CD4-positive, alpha-beta T cell (primary cell): ENCODE data around the gene DPH7. TPM values are rescaled to one million over a fixed set of nuclear protein-coding genes. Genes with fewer than 3 reads are reported as not detected.

ENCODE experiments used
- ATAC-seq: fragments of 200-7000 bp; cut with Tn5 transposase; one replicate; pipeline ENCODE4 v1.10.0; 2022; ENCODE audit warnings: mild to moderate bottlenecking; ENCODE audit not compliant: poor library complexity
- CTCF ChIA-PET: fragments of 350-600 bp; sonication (Branson Sonifier 250); formaldehyde crosslinking; loops from one replicate; lab custom pipeline; 2021; ENCODE audit warnings: antibody characterized with exemption, inconsistent platforms; lab: Charles Lee
- POLR2A ChIA-PET: fragments of 350-600 bp; sonication (Branson Sonifier 250); formaldehyde crosslinking; loops from one replicate; lab custom pipeline; 2021; ENCODE audit warnings: antibody characterized with exemption, inconsistent platforms; lab: Charles Lee
- DNase-seq, 14 experiments: peaks; one replicate each; pipeline ENCODE4 v3.0.0-alpha.2; 2013 to 2020; ENCODE audit warnings: mixed read lengths in 2 of 14
- H3K27ac ChIP-seq, 2 donors: one replicate each; pipeline versions ENCODE4 v1.5.1 to v1.7.0; 2013; ENCODE audit warnings: low read length in 2 of 2, low read depth in 1 of 2, mild to moderate bottlenecking in 1 of 2
- H3K27me3 ChIP-seq, 2 experiments: 1 replicate in 1 of 2; 2 replicates in 1 of 2; pipeline versions ENCODE4 v1.6.1 to v1.7.0; 2013; ENCODE audit warnings: low read length in 2 of 2, control low read depth in 1 of 2, mild to moderate bottlenecking in 1 of 2, moderate library complexity in 1 of 2; ENCODE audit not compliant: insufficient read depth in 2 of 2, control insufficient read depth in 1 of 2
- H3K36me3 ChIP-seq: one replicate; pipeline ENCODE4 v1.6.1; 2013; ENCODE audit warnings: low read length, control low read depth; ENCODE audit not compliant: insufficient read depth
- H3K4me1 ChIP-seq: one replicate; pipeline ENCODE4 v1.6.1; 2013; ENCODE audit warnings: low read length, control low read depth; ENCODE audit not compliant: insufficient read depth
- H3K4me3 ChIP-seq: one replicate; pipeline ENCODE4 v1.5.1; 2013; ENCODE audit warnings: mild to moderate bottlenecking, low read length, moderate library complexity
- H3K9me3 ChIP-seq, 2 experiments: 1 replicate in 1 of 2; 2 replicates in 1 of 2; pipeline versions ENCODE4 v1.6.1 to v1.7.0; 2013; ENCODE audit warnings: low read length in 2 of 2, mild to moderate bottlenecking in 2 of 2, control low read depth in 1 of 2, moderate library complexity in 1 of 2; ENCODE audit not compliant: control insufficient read depth in 1 of 2, insufficient read depth in 1 of 2
- H3K27ac Mint-ChIP-seq: one replicate; pipeline ENCODE4 v1.8.0; 2020; ENCODE audit warnings: mixed read lengths
- H3K27me3 Mint-ChIP-seq: one replicate; pipeline ENCODE4 v1.8.0; 2021; ENCODE audit warnings: mixed read lengths
- H3K36me3 Mint-ChIP-seq: one replicate; pipeline ENCODE4 v1.8.0; 2021; ENCODE audit warnings: low read depth, mixed read lengths
- H3K4me1 Mint-ChIP-seq: one replicate; pipeline ENCODE4 v1.8.0; 2021; ENCODE audit warnings: low read depth, mixed read lengths
- H3K4me3 Mint-ChIP-seq: one replicate; pipeline ENCODE4 v1.8.0; 2020; ENCODE audit warnings: mild to moderate bottlenecking, mixed read lengths
- H3K9me3 Mint-ChIP-seq: one replicate; pipeline ENCODE4 v1.8.0; 2020; ENCODE audit warnings: mixed read lengths
- intact Hi-C, 2 experiments: fragments of 100-400 bp; cut with DNase I in 1 of 2; cut with micrococcal nuclease in 1 of 2; formaldehyde crosslinking; loops; one replicate each; pipeline versions ENCODE4 v1.15.1 to v1.9.0; 2023 to 2025; cut with DNase I, micrococcal nuclease
- total RNA-seq, 174 experiments: library from RNA in 2 of 174; stranded (reverse) in 2 of 174; gene quantifications; one replicate each; pipeline ENCODE4 v1.2.3 and lab custom pipeline; 2021 to 2026
- TF ChIP-seq, protein P1 (sequence below): fragments of 200-600 bp; IDR thresholded peaks from one replicate; pipeline ENCODE4 v1.8.0; 2022; ENCODE audit warnings: antibody characterized with exemption, mild to moderate bottlenecking

The DPH7 gene
- total RNA-seq, 2 experiments from 2014 or later = 36.4 to 36.8 TPM

DNA sequence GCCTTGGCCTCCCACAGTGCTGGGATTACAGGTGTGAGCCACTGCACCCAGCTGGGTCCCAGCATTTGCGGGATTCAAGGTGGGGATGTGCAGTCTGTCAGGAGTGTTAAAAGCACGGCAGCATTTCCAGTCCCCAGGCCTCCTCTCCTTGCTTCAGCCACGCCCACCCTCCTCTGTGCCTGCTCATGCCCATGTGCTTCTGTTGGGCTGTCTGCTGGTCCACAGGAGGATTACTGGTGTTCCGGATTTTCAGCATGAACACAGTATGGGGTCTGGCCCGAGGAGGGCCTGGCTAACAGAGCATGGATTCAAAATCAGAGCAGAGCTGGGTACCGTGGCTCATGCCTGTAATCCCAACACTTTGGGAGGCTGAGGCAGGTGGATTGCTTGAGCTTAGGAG is 32.2 kb upstream of the DPH7 start:
- ChIA-PET CTCF (interaction anchor here (1.8 kb wide), 1 partner anchor 18 kb away, joined by 3 read pairs; no protein-coding TSS in a partner anchor), POLR2A (no interaction called here)
- TF ChIP-seq, protein P1, sequence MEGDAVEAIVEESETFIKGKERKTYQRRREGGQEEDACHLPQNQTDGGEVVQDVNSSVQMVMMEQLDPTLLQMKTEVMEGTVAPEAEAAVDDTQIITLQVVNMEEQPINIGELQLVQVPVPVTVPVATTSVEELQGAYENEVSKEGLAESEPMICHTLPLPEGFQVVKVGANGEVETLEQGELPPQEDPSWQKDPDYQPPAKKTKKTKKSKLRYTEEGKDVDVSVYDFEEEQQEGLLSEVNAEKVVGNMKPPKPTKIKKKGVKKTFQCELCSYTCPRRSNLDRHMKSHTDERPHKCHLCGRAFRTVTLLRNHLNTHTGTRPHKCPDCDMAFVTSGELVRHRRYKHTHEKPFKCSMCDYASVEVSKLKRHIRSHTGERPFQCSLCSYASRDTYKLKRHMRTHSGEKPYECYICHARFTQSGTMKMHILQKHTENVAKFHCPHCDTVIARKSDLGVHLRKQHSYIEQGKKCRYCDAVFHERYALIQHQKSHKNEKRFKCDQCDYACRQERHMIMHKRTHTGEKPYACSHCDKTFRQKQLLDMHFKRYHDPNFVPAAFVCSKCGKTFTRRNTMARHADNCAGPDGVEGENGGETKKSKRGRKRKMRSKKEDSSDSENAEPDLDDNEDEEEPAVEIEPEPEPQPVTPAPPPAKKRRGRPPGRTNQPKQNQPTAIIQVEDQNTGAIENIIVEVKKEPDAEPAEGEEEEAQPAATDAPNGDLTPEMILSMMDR = no peak
- Mint-ChIP-seq H3K27ac (peak overlapping the region; percentile 53), H3K27me3 (no peaks in the 10 kb centered on the region), H3K4me1 (peaks cover 18% of the 10 kb centered on the region), H3K4me3 (no peak overlapping the region), H3K36me3 (peaks cover 4% of the 10 kb centered on the region), H3K9me3 (no peaks in the 10 kb centered on the region)
- Histone ChIP-seq H3K9me3 (no peaks in the 10 kb centered on the region), H3K27me3 (no peaks in the 10 kb centered on the region), H3K4me3 (no peak overlapping the region), H3K27ac (no peak overlapping the region), H3K4me1 (peaks cover 46% of the 10 kb centered on the region), H3K36me3 (peaks cover 35% of the 10 kb centered on the region)
- ATAC-seq (no peak), DNase-seq (no peak)
- intact Hi-C loops = loop anchor here in 1 of 2 experiments (10.0 kb wide), 1 partner anchor 1646 kb away; the partner anchor contains the start of gene UBAC1

DNA sequence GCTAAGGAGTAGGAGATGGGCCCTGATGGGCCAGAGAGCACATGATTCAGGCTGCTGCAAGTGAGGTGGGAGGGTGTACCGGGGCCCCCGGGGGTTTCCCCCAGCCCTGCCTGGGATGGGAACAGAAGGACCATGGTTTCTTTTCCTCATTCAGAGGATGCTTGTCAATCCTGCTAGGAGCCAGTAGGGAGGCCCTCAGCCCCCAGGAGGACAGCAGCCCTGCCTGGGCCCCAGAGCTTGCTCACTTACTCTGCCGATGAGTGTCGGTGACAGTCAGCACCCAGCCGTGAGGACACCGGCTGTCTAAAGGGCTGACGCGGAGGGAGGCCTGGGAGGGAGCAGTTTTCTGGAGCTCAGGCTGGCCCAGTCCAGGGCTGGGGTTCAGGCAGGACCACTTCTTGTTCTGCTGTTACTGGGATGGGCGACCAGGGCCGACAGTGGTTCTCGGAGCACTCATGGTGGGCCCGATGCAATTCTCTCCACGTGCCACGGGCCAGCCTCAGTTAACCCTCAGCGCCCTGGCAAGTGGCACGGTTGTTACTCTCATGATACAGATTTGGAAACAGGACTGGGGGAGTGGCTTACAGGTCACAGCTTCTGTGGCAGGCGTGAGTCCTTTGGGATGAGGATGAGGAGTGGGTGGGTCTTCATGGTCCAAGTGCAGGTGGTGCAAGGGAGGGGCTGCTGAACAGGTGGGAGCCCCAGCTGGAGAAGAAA is 28.6 kb upstream of the DPH7 start:
- H3K4me3 ChIP-seq = peak overlapping the region; percentile 58
- H3K9me3 ChIP-seq = no peaks in the 10 kb centered on the region
- Mint-ChIP-seq H3K27ac (peak overlapping the region; percentile 47), H3K27me3 (no peaks in the 10 kb centered on the region), H3K4me3 (peak overlapping the region; percentile 88), H3K9me3 (no peaks in the 10 kb centered on the region), H3K4me1 (peaks cover 27% of the 10 kb centered on the region), H3K36me3 (no peaks in the 10 kb centered on the region)
- POLR2A ChIA-PET = no interaction called here
- DNase-seq (peak in 1 of 14 experiments; percentile 57), ATAC-seq (no peak)
- CTCF ChIA-PET = no interaction called here
- H3K27ac ChIP-seq = no peak overlapping the region
- intact Hi-C loops = loop anchor here in 1 of 2 experiments (5.0 to 10.0 kb wide), 3 partner anchors 150 to 512 kb away; partner anchors contain the start of genes EXD3, NOXA1 and NSMF
- no peaks in the 10 kb centered on the region for H3K27me3 ChIP-seq
- H3K36me3 ChIP-seq = peaks cover 4% of the 10 kb centered on the region
- TF ChIP-seq, protein P1 = no peak
- H3K4me1 ChIP-seq = peaks cover 44% of the 10 kb centered on the region

- no peaks in the 10 kb centered on the region for H3K9me3 Mint-ChIP-seq
- TF ChIP-seq, protein P1 = no peak
- ChIA-PET CTCF (no interaction called here), POLR2A (no interaction called here)
- DNase-seq (peak in 1 of 14 experiments; percentile 51), ATAC-seq (no peak)
- H3K27ac Mint-ChIP-seq = peak overlapping the region; percentile 47
- H3K36me3 ChIP-seq = peaks cover 4% of the 10 kb centered on the region
- no peak overlapping the region for H3K27ac ChIP-seq
- H3K27me3 Mint-ChIP-seq = no peaks in the 10 kb centered on the region
- intact Hi-C loops = loop anchor here in 1 of 2 experiments (5.0 to 10.0 kb wide), 3 partner anchors 149 to 512 kb away; partner anchors contain the start of genes EXD3, NOXA1 and NSMF
- peak overlapping the region; percentile 88 for H3K4me3 Mint-ChIP-seq
- H3K4me3 ChIP-seq = peak overlapping the region; percentile 58
- no peaks in the 10 kb centered on the region for H3K36me3 Mint-ChIP-seq
- no peaks in the 10 kb centered on the region for H3K27me3 ChIP-seq
- peaks cover 27% of the 10 kb centered on the region for H3K4me1 Mint-ChIP-seq
- H3K9me3 ChIP-seq = no peaks in the 10 kb centered on the region
- H3K4me1 ChIP-seq = peaks cover 39% of the 10 kb centered on the region
These were observed 28.0 kb upstream of the DPH7 start for GRCh38 chr9:137606734-137607138.
